Lower leg skin (tissue), 3 donors: Measurements from ENCODE around the gene C1QTNF4.
"Not testable (repeated sequence)": the region's sequence is repeated elsewhere in the genome, so short reads cannot be mapped to it uniquely, and the experiment has no call there.

Source experiments
- POLR2A ChIP-seq, 2 donors: fragments of 450-650 bp; IDR thresholded peaks; one replicate each; pipeline ENCODE4 v1.6.1; 2016 to 2017; ENCODE audit warnings: antibody characterized with exemption in 2 of 2, mild to moderate bottlenecking in 1 of 2, moderate library complexity in 1 of 2
- TF ChIP-seq, protein P1 (sequence below), 3 donors: fragments of 450-650 bp; IDR thresholded peaks; one replicate each; pipeline ENCODE4 v1.5.1; 2016; ENCODE audit warnings: antibody characterized with exemption in 3 of 3, mild to moderate bottlenecking in 3 of 3, moderate library complexity in 2 of 3

DNA sequence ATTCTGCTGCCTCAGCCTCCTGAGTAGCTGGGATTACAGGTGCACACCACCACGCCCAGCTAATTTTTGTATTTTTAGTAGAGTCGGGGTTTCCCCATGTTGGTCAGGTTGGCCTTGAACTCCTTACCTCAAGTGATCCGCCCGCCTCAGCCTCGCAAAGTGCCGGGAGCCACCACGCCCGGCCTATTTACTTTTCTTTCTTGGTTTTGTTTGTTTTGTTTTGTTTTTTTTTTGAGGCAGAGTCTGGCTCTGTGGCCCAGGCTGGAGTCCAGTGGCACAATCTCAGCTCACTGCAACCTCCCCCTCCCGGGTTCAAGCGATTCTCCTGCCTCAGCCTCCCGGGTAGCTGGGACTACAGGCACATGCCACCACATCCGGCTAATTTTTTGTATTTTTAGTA is 37.2 kb downstream of the C1QTNF4 start:
- TF ChIP-seq, protein P1, sequence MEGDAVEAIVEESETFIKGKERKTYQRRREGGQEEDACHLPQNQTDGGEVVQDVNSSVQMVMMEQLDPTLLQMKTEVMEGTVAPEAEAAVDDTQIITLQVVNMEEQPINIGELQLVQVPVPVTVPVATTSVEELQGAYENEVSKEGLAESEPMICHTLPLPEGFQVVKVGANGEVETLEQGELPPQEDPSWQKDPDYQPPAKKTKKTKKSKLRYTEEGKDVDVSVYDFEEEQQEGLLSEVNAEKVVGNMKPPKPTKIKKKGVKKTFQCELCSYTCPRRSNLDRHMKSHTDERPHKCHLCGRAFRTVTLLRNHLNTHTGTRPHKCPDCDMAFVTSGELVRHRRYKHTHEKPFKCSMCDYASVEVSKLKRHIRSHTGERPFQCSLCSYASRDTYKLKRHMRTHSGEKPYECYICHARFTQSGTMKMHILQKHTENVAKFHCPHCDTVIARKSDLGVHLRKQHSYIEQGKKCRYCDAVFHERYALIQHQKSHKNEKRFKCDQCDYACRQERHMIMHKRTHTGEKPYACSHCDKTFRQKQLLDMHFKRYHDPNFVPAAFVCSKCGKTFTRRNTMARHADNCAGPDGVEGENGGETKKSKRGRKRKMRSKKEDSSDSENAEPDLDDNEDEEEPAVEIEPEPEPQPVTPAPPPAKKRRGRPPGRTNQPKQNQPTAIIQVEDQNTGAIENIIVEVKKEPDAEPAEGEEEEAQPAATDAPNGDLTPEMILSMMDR (IDR thresholded peaks at IDR 0.05): not testable (repeated sequence)
- TF ChIP-seq POLR2A (IDR thresholded peaks at IDR 0.05): not testable (repeated sequence)
